ENCODE data around the gene SMIM30.

- no peak for TF ChIP-seq CTCF (conservative IDR thresholded peaks at IDR 0.05; ENCODE audit: low read depth, low read length)
- TF ChIP-seq EZH2 (IDR thresholded peaks at IDR 0.05; ENCODE audit: low read length, unreplicated experiment): no peak
- no peak for TF ChIP-seq EZH2phosphoT487 (IDR thresholded peaks at IDR 0.05; ENCODE audit: borderline replicate concordance, low read length)
These were observed 34.4 kb downstream of the SMIM30 start for GRCh38 chr7:113083816-113084495.

Measured in PC-3 (cell line).